ENCODE results near the gene TNNT1. TPM values are rescaled to one million over a fixed set of nuclear protein-coding genes. Genes with fewer than 3 reads are reported as not detected.

Gene TNNT1
- total RNA-seq, 1 donor from 2014 or later, result 140 TPM

DNA sequence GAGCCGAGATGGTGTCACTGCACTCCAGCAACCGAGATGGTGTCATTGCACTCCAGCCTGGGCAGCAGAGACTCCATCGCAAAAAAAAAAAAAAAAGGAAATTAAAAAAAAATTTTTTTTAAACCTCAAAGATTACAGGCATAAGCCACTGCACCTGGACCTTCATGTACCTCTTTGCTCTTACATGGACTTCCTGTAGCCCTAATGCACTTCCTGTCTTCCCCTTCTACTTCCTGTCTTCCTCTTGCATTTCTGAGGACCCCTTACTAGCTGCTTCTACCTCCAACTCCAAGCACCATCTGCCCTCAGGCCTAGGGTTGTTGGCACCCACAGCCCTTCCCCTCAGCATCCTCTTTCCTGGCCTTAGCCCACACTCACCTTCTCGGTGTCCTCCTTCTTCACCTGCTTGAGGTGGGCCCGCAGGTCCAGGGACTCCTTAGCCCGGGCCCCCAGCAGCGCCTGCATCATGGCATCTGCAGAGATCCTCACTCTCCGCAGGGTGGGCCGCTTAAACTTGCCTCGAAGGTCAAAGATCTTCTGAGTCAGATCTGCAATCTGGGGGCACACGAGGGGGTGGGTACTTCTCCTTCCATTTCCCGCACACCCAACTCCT lies 4.8 kb upstream of the TNNT1 start:
- Histone ChIP-seq H3K4me1 (peaks cover 55% of the 10 kb centered on the region), H3K9me3 (replicated peaks) (no peaks in the 10 kb centered on the region), H3K27me3 (ENCODE audit: low read depth) (peaks cover 46% of the 10 kb centered on the region), H3K27ac (replicated peaks) (peak overlapping the region; percentile 30), H3K36me3 (peaks cover 32% of the 10 kb centered on the region), H3K4me3 (peak overlapping the region; percentile 66)
- TF ChIP-seq, protein P1, sequence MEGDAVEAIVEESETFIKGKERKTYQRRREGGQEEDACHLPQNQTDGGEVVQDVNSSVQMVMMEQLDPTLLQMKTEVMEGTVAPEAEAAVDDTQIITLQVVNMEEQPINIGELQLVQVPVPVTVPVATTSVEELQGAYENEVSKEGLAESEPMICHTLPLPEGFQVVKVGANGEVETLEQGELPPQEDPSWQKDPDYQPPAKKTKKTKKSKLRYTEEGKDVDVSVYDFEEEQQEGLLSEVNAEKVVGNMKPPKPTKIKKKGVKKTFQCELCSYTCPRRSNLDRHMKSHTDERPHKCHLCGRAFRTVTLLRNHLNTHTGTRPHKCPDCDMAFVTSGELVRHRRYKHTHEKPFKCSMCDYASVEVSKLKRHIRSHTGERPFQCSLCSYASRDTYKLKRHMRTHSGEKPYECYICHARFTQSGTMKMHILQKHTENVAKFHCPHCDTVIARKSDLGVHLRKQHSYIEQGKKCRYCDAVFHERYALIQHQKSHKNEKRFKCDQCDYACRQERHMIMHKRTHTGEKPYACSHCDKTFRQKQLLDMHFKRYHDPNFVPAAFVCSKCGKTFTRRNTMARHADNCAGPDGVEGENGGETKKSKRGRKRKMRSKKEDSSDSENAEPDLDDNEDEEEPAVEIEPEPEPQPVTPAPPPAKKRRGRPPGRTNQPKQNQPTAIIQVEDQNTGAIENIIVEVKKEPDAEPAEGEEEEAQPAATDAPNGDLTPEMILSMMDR (IDR thresholded peaks at IDR 0.05; ENCODE audit: borderline replicate concordance), result no peak
- no peak for DNase-seq
- intact Hi-C loops (cut with micrococcal nuclease), result no loop called here

GRCh38 chr19:55152017-55152416 lies 3.0 kb upstream of the TNNT1 start:
- TF ChIP-seq, protein P1 (IDR thresholded peaks at IDR 0.05; ENCODE audit: borderline replicate concordance), result no peak
- H3K36me3 ChIP-seq, result peaks cover 29% of the 10 kb centered on the region
- intact Hi-C loops (cut with micrococcal nuclease), result no loop called here
- H3K4me1 ChIP-seq, result peaks cover 45% of the 10 kb centered on the region
- H3K4me3 ChIP-seq, result peak overlapping the region; percentile 66
- no peak for DNase-seq
- H3K9me3 ChIP-seq (replicated peaks), result no peaks in the 10 kb centered on the region
- H3K27ac ChIP-seq (replicated peaks), result peak overlapping the region; percentile 83
- peaks cover 51% of the 10 kb centered on the region for H3K27me3 ChIP-seq (ENCODE audit: low read depth)

DNA sequence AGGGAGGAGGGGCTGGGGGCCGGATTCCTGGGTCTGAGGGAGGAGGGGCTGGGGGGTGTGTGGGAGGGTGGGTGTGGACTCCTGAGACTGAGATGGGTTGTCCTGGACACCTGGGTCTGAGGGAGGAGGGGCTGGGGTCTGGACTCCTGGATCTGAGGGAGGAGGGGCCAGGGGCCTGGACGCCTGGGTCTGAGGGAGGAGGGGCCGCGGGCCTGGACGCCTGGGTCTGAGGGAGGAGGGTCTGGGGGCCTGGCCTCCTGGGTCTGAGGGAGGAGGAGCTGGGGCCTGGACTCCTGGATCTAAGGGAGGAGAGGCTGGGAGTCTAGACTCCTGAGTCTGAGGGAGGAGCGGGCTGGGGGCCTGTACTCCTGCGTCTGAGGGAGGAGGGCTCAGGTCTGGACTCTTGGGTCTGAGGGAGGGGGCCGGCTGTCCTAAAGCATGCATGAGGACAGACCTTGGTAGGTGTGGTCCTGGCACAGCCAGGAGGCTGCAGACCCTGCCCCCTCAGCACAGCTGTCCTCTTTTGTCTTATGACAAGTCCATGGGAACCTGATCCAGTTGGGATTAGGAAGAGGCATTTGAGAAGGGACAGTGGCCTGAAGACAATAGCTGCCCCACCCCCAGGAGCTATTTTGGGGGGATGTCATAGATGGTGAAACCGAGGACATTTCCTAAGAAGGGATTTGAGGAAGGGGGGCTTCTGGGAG lies 1.3 kb downstream of the TNNT1 start:
- Histone ChIP-seq H3K27ac (replicated peaks) (no peak overlapping the region), H3K4me3 (no peak overlapping the region)
- intact Hi-C loops (cut with micrococcal nuclease), result no loop called here

GRCh38 chr19:55146705-55147273 lies 2.2 kb downstream of the TNNT1 start:
- peaks cover 79% of the 10 kb centered on the region for H3K27me3 ChIP-seq (ENCODE audit: low read depth)
- intact Hi-C loops (cut with micrococcal nuclease), result no loop called here
- H3K4me1 ChIP-seq, result peaks cover 25% of the 10 kb centered on the region
- no peak overlapping the region for H3K27ac ChIP-seq (replicated peaks)
- peaks cover 7% of the 10 kb centered on the region for H3K36me3 ChIP-seq
- no peak overlapping the region for H3K4me3 ChIP-seq
- DNase-seq, result no peak
- TF ChIP-seq, protein P1 (IDR thresholded peaks at IDR 0.05; ENCODE audit: borderline replicate concordance), result no peak
- H3K9me3 ChIP-seq (replicated peaks), result no peaks in the 10 kb centered on the region

More for the DNA sequence above, 1.3 kb downstream of the TNNT1 start:
- Histone ChIP-seq H3K9me3 (replicated peaks) (no peaks in the 10 kb centered on the region), H3K36me3 (peaks cover 11% of the 10 kb centered on the region), H3K4me1 (peaks cover 31% of the 10 kb centered on the region), H3K27me3 (ENCODE audit: low read depth) (peaks cover 70% of the 10 kb centered on the region)
- TF ChIP-seq, protein P1 (IDR thresholded peaks at IDR 0.05; ENCODE audit: borderline replicate concordance), result no peak
- DNase-seq, result no peak

DNA sequence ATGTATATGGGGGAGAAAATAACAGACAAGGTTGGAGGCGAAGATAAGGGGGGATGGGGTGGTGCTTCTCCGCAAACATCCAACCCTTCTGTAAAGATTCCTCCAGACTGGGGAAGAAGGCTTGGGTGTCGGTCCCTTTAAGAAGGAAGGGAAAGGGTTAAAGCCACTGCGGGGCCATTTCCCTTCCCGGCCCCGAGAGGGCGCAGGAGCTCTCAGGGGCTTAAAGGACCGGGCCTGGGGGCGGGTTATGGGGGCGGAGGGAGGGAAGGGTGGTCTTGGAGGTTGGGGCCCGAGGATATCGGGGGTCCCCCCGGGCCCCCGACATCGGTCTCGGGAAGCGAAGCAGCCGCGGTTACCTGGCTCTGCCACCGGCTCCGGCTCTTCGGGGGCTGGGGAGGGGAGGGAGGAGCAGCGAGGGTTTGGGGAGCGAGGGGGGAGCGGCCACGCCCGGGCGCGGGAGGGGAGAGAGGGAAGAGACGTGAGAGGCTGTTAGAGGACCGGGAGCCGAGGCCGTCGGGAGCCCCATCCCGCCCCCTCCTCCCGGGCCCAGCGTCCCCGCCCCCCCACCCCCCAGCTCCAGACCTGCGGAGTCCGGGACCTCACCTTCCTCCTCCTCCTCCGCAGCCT lies 2.8 kb downstream of the TNNT1 start:
- TF ChIP-seq, protein P1 (IDR thresholded peaks at IDR 0.05; ENCODE audit: borderline replicate concordance), result peak; percentile 47
- no peaks in the 10 kb centered on the region for H3K9me3 ChIP-seq (replicated peaks)
- peaks cover 84% of the 10 kb centered on the region for H3K27me3 ChIP-seq (ENCODE audit: low read depth)
- no peak overlapping the region for H3K4me3 ChIP-seq
- H3K36me3 ChIP-seq, result peaks cover 7% of the 10 kb centered on the region
- intact Hi-C loops (cut with micrococcal nuclease), result no loop called here
- H3K27ac ChIP-seq (replicated peaks), result no peak overlapping the region
- H3K4me1 ChIP-seq, result peaks cover 25% of the 10 kb centered on the region
- DNase-seq, result no peak
